ENCODE results near the gene FAM53A. TPM values are rescaled to one million over a fixed set of nuclear protein-coding genes. Genes with fewer than 3 reads are reported as not detected.

The FAM53A gene
- total and polyA plus RNA-seq, 2 of the 13 experiments (the other 11 are each of a cell fraction or from before 2014, with no cell fraction given), result 0.48 to 1.1 TPM

DNA sequence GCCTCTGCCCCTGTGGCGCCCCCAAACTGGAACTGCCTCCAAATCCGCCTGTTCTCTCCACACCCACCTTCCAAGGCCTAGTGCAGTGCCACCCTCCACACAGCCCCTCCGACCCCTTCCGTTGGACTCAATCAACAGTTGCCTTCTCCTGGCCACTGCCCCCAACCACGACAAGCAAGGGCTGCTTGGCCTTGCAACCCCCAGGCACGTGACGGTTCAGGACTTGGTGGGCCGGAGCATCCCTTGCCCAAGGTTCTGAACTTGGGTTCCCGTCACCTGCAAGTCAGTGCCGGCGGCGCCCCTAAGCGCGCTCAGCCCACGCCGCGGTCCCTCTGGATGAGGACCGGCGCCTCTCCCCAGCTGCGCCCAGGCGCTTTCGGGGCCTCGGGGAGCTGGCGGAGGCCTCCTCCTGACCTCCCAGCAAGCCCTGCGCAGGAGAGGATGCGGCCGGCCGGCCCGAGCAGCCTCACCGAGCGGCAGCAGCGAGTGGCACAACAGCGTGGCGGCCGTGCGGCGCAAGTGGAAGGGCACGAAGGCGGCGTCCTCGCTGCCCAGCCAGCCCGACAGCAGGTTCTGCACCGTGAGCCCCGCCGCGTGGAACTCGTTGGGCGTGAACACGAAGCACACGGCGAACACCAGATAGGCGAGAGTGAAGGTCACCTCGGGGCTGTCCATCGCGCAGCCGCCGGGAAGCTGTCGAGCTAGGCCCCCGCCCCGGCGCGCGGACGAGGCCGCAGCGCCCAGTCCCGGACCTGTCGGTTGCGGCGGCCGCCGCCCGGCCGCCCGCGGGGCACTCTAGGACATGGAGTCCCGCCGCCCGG is 36.3 kb upstream of the FAM53A start (continued):
- TF ChIP-seq, protein P1, sequence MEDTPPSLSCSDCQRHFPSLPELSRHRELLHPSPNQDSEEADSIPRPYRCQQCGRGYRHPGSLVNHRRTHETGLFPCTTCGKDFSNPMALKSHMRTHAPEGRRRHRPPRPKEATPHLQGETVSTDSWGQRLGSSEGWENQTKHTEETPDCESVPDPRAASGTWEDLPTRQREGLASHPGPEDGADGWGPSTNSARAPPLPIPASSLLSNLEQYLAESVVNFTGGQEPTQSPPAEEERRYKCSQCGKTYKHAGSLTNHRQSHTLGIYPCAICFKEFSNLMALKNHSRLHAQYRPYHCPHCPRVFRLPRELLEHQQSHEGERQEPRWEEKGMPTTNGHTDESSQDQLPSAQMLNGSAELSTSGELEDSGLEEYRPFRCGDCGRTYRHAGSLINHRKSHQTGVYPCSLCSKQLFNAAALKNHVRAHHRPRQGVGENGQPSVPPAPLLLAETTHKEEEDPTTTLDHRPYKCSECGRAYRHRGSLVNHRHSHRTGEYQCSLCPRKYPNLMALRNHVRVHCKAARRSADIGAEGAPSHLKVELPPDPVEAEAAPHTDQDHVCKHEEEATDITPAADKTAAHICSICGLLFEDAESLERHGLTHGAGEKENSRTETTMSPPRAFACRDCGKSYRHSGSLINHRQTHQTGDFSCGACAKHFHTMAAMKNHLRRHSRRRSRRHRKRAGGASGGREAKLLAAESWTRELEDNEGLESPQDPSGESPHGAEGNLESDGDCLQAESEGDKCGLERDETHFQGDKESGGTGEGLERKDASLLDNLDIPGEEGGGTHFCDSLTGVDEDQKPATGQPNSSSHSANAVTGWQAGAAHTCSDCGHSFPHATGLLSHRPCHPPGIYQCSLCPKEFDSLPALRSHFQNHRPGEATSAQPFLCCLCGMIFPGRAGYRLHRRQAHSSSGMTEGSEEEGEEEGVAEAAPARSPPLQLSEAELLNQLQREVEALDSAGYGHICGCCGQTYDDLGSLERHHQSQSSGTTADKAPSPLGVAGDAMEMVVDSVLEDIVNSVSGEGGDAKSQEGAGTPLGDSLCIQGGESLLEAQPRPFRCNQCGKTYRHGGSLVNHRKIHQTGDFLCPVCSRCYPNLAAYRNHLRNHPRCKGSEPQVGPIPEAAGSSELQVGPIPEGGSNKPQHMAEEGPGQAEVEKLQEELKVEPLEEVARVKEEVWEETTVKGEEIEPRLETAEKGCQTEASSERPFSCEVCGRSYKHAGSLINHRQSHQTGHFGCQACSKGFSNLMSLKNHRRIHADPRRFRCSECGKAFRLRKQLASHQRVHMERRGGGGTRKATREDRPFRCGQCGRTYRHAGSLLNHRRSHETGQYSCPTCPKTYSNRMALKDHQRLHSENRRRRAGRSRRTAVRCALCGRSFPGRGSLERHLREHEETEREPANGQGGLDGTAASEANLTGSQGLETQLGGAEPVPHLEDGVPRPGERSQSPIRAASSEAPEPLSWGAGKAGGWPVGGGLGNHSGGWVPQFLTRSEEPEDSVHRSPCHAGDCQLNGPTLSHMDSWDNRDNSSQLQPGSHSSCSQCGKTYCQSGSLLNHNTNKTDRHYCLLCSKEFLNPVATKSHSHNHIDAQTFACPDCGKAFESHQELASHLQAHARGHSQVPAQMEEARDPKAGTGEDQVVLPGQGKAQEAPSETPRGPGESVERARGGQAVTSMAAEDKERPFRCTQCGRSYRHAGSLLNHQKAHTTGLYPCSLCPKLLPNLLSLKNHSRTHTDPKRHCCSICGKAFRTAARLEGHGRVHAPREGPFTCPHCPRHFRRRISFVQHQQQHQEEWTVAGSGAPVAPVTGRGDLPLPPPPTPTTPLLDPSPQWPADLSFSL (CRISPR knock-in tag; IDR thresholded peaks at IDR 0.05), result no peak
- TF ChIP-seq HNRNPUL1 (IDR thresholded peaks at IDR 0.05; ENCODE audit: low read depth, low read length), result no peak
- TF ChIP-seq, protein P2, sequence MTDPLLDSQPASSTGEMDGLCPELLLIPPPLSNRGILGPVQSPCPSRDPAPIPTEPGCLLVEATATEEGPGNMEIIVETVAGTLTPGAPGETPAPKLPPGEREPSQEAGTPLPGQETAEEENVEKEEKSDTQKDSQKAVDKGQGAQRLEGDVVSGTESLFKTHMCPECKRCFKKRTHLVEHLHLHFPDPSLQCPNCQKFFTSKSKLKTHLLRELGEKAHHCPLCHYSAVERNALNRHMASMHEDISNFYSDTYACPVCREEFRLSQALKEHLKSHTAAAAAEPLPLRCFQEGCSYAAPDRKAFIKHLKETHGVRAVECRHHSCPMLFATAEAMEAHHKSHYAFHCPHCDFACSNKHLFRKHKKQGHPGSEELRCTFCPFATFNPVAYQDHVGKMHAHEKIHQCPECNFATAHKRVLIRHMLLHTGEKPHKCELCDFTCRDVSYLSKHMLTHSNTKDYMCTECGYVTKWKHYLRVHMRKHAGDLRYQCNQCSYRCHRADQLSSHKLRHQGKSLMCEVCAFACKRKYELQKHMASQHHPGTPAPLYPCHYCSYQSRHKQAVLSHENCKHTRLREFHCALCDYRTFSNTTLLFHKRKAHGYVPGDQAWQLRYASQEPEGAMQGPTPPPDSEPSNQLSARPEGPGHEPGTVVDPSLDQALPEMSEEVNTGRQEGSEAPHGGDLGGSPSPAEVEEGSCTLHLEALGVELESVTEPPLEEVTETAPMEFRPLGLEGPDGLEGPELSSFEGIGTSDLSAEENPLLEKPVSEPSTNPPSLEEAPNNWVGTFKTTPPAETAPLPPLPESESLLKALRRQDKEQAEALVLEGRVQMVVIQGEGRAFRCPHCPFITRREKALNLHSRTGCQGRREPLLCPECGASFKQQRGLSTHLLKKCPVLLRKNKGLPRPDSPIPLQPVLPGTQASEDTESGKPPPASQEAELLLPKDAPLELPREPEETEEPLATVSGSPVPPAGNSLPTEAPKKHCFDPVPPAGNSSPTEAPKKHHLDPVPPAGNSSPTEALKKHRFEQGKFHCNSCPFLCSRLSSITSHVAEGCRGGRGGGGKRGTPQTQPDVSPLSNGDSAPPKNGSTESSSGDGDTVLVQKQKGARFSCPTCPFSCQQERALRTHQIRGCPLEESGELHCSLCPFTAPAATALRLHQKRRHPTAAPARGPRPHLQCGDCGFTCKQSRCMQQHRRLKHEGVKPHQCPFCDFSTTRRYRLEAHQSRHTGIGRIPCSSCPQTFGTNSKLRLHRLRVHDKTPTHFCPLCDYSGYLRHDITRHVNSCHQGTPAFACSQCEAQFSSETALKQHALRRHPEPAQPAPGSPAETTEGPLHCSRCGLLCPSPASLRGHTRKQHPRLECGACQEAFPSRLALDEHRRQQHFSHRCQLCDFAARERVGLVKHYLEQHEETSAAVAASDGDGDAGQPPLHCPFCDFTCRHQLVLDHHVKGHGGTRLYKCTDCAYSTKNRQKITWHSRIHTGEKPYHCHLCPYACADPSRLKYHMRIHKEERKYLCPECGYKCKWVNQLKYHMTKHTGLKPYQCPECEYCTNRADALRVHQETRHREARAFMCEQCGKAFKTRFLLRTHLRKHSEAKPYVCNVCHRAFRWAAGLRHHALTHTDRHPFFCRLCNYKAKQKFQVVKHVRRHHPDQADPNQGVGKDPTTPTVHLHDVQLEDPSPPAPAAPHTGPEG (CRISPR knock-in tag; IDR thresholded peaks at IDR 0.05), result 0 out of 2 replicates have a peak, but pooled peaks have one; percentile 62
- TF ChIP-seq, protein P3, sequence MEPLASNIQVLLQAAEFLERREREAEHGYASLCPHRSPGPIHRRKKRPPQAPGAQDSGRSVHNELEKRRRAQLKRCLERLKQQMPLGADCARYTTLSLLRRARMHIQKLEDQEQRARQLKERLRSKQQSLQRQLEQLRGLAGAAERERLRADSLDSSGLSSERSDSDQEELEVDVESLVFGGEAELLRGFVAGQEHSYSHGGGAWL (CRISPR knock-in tag; IDR thresholded peaks at IDR 0.05), result peak; percentile 53; the same call in 1 of the 2 replicates
- TF ChIP-seq ZNF263 (CRISPR knock-in tag; IDR thresholded peaks at IDR 0.05), result no peak
- TF ChIP-seq, protein P4, sequence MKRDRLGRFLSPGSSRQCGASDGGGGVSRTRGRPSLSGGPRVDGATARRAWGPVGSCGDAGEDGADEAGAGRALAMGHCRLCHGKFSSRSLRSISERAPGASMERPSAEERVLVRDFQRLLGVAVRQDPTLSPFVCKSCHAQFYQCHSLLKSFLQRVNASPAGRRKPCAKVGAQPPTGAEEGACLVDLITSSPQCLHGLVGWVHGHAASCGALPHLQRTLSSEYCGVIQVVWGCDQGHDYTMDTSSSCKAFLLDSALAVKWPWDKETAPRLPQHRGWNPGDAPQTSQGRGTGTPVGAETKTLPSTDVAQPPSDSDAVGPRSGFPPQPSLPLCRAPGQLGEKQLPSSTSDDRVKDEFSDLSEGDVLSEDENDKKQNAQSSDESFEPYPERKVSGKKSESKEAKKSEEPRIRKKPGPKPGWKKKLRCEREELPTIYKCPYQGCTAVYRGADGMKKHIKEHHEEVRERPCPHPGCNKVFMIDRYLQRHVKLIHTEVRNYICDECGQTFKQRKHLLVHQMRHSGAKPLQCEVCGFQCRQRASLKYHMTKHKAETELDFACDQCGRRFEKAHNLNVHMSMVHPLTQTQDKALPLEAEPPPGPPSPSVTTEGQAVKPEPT (CRISPR knock-in tag; IDR thresholded peaks at IDR 0.05; ENCODE audit: low read depth), result 0 out of 2 replicates have a peak, but pooled peaks have one; percentile 43
- no peak for TF ChIP-seq BCL6 (CRISPR knock-in tag; IDR thresholded peaks at IDR 0.05)
- 0 out of 2 replicates have a peak, but pooled peaks have one; percentile 55 for TF ChIP-seq ZNF839 (CRISPR knock-in tag; IDR thresholded peaks at IDR 0.05; ENCODE audit: borderline replicate concordance)
- no peak for TF ChIP-seq NAIF1 (CRISPR knock-in tag; IDR thresholded peaks at IDR 0.05; ENCODE audit: borderline replicate concordance)
- no peak for TF ChIP-seq NFIC (IDR thresholded peaks at IDR 0.05; ENCODE audit: low read length)
- TF ChIP-seq CREM (IDR thresholded peaks at IDR 0.05), result no peak
- TF ChIP-seq CREM (CRISPR knock-in tag; IDR thresholded peaks at IDR 0.05), result no peak
- no peak for TF ChIP-seq PRPF4 (IDR thresholded peaks at IDR 0.05; ENCODE audit: low read depth, low read length, poor library complexity, severe bottlenecking)

Data from HepG2 (cell line).